Measurements from ENCODE around the gene EIF2A. TPM values are rescaled to one million over a fixed set of nuclear protein-coding genes. Genes with fewer than 3 reads are reported as not detected.
"Not testable (repeated sequence)": the region's sequence is repeated elsewhere in the genome, so short reads cannot be mapped to it uniquely, and the experiment has no call there.

The EIF2A gene
- polyA plus RNA-seq, 3 donors: 66.7 to 85.1 (median 77.2) TPM

DNA sequence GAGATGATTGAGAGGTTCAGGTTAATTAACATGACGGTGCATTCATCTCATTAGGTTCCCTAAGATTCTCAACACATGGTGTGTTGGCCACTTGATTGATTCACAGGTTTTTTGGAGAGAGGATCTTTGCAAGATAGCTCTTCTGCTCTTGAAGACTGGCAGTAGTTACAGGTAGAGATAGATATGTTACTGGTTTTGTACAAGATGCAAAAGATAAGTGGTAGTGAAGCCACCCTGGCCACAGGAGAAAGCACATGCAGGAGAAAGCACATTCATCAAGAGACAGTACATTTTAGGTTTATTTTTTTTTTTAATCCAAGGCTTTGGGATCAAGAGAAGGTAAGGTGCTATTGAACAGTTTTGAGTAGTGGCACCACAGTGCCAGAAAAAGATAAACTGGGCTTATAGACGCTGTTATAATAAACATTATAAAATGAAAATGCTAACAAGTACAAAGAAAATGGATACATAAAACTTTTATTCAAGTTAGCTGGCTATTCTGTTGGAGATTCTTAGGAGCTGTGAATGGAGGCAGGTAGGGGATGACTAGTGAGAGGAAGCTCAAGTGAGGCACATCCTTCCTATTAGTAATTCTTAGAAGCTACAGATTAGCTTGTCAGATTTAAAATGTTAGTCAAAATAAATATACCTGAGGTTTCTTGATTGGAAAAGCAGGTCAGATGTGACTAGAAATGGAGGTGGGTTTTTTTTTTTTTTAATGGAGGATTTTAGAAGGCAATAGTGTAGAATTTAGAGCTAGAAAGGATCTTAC is 67.3 kb downstream of the EIF2A start:
- 92 to 95% (median 95%) methylated on average over 2 of the region's 2 CpGs for WGBS, 3 donors

DNA sequence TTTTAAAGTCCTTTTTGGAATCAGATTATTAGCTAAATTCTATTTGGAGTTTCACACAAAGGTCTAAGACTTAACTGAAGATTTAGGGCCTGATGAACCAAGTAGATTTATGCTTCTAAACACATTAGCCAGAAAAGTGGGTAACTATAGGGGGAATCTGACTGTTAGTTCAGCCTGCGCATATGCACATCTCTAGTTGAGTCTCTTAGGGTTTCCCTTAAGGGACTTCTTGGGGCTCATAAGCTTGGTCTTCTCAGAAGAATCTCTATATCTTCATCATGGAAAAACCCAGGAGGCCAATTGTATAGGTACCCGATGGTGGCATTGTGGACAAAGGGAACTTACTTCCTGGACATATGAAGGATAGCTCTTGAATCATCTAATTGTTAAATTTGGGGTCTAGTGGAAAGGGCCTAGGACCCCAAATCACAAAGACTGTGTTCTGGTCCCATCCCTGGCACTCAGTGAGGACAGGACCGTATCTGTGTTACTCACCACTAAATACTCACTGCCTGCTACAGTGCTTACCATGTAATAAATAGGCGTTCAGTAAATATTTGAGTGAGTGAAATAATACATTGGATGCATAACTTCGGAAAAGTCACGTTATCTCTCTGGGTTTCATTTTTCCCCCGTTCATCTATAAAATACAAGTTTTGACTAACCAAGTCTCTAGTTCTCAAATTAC is 73.6 kb downstream of the EIF2A start:
- 83 to 90% (median 88%) methylated on average over 7 of the region's 7 CpGs for WGBS, 3 donors
- no peak overlapping the region for H3K27ac ChIP-seq (ENCODE audit: low read depth, low read length)

More for the DNA sequence above, 67.3 kb downstream of the EIF2A start:
- H3K27ac ChIP-seq (ENCODE audit: low read depth, low read length): no peak overlapping the region

DNA sequence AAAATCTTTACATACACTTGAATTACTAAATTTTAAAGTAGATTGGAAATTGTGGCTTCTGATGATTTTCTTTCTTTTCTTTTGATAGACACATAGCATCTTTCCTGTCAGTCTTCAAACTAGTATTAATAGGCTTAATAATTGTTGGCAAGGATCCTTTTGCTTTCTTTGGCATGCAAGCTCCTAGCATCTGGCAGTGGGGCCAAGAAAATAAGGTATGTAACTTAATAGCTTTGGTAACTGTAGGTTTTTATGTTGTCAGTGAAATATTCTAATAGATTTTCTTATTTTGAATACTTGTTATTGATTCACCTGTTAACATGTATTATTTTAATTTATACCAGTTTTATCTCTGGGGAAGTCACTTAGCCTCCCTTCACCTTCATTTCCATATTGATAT is 76.4 kb downstream of the EIF2A start:
- not testable (repeated sequence) for H3K27ac ChIP-seq (ENCODE audit: low read depth, low read length)

DNA sequence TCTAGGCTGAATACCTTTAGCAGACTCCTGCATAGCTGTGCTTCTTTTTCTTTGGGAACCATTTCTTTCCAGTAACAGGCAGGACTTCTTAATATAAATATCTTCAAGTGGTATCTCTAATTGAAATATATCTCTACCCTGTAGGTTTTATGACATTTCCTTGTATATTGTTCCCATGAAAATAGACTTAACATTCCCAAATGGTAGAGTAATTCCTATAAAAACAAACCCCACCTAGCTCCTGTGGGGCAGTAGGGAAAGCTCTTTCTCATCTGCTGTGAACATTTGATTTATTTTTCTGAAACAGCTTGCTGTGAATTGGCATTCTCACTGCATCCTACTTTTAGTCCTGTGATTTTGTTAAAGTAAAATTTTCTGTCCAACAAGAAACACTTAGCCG is 77.4 kb downstream of the EIF2A start:
- WGBS, 3 donors: 96 to 100% (median 100%) methylated on average over 1 of the region's 1 CpG

DNA sequence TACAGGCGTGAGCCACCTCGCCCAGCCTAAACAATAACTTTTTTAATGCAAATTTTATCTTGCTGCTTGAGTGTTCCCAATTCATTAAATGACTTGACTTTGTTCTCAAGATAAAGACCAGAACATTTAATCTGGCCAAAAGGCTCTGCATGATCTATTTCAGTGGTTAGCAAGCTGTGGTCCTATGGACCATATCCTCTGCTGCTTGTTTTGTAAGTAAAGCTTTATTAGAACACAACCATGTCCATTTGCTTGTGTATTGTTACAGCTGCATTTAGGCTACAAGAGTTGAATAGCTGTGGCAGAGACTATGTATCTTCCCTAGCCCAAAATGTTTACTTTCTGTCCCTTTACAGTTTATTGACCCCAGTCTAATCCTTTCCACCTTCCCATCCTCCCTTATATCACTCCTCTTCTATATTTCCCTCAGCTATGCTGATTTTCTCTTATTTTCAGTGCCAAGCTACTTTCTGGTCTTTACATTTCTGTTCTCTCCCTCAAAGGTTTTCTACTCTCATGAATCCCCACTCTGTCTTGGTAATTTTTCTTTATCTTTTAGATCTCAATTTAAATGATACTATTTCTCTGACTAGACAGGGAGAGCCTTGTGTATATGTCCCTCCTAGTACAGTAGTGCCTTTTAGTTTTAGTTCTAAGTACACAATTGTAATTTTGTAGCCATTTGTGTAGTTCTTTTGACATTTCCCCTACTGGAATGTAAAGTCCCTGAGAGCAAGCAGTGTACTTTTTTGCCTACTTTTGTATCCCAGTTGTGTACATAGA is 79.8 kb downstream of the EIF2A start:
- 95 to 100% (median 100%) methylated on average over 2 of the region's 2 CpGs for WGBS, 3 donors
- H3K27ac ChIP-seq (ENCODE audit: low read depth, low read length): no peak overlapping the region

More for the DNA sequence above, 77.4 kb downstream of the EIF2A start:
- H3K27ac ChIP-seq (ENCODE audit: low read depth, low read length): no peak overlapping the region

DNA sequence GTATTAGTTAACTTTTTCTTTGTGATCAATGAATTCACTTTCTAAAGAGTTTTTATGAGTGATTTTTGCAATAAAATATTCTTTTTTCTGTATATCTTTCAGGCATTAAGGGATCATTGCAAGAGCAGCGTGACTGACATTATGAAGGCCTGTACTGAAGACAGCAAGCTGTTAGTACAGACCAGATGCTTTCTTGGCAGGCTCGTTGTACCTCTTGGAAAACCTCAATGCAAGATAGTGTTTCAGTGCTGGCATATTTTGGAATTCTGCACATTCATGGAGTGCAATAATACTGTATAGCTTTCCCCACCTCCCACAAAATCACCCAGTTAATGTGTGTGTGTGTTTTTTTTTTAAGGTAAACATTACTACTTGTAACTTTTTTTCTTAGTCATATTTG is 81.0 kb downstream of the EIF2A start:
- 75 to 83% (median 77%) methylated on average over 2 of the region's 2 CpGs for WGBS, 3 donors
- no peak overlapping the region for H3K27ac ChIP-seq (ENCODE audit: low read depth, low read length)

DNA sequence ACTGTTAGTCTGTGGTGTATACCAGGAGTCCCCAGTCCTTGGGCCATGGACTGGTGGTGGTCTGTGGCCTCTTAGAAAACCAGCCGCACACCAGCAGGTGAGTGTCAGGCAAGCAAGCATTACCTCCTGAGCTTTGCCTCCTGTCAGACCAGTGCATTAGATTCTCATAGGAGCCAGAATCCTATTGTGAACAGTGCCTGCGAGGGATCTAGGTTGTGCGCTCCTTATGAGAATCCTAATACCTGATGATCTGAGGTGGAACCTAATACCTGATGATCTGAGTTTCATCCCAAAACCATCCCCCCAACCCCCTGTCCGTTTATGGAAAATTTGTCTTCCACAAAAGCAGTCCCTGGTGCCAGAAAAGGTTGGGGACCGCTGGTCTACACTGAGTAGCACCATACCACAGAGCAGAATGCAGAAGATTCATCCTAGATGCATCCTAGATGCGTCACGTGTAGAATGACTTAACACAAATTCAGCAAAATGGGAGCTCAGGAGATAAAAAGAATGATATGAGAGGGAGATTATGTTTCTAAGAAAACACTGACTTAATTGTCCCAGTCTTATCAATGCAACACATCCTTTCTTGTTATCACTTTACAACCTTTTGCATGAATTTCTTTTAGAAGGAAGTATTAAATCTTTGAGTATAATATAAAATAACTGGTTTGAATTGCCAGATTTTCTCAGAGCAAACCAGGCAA is 85.1 kb downstream of the EIF2A start:
- no peak overlapping the region for H3K27ac ChIP-seq (ENCODE audit: low read depth, low read length)
- WGBS, 3 donors: 91 to 94% (median 93%) methylated on average over 7 of the region's 7 CpGs

DNA sequence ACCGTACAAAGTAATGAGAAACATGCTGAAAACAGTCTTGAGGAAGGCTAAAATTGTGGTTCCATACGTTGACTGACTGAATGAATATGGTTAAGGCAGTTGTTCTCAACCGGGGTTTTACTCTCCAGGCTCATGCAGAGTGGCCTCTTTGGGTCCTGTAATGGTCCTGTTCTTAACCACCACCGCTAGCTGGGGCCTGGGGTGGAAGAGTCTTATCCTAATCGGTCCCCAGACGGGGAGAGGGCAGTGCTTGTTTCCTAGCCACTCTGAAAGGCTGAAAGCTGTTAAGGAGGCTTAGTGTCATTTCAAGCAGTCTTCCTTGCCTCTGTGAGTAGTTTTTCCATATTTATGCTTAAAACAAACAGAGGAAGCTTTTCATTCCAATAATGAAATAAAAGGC is 88.5 kb downstream of the EIF2A start:
- H3K27ac ChIP-seq (ENCODE audit: low read depth, low read length): no peak overlapping the region
- 63 to 71% (median 64%) methylated on average over 6 of the region's 6 CpGs for WGBS, 3 donors

DNA sequence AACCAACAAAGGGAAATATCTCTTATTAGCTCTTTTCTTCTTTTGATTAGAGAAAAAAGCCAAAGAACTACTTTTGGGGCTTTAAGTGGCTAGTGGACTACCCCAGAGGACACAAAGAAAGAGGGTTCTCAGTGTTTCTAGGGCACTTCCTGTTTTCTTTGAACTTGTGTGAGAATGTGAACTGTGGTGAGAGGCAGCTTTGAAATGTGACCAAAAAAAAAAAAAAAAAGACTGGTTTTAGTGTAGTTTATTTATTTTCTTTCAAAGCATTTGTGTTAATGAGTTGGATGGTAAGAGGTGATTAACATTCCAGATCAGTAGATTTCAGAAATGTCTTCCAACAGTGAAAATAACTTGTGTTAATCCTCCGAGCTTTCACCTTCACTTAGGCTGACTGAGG is 88.9 kb downstream of the EIF2A start:
- H3K27ac ChIP-seq (ENCODE audit: low read depth, low read length): no peak overlapping the region
- 60 to 90% (median 82%) methylated on average over 1 of the region's 1 CpG for WGBS, 3 donors

Other genes with a start within 250 kb of the EIF2A start
- gene TSC22D2, start 138.5 kb upstream of the EIF2A start, polyA plus RNA-seq: 10 to 100 TPM in 2 of 3 donors, 1 to 10 TPM in 1; 3.1 to 17.2 (median 16.8) TPM
- gene SERP1, start 291 bp upstream of the EIF2A start, polyA plus RNA-seq: 100 to 1,000 TPM in 2 of 3 donors, 10 to 100 TPM in 1; 82.4 to 281 (median 129) TPM
- gene SELENOT, start 56.5 kb downstream of the EIF2A start, polyA plus RNA-seq: 10 to 100 TPM; 46.2 to 90.4 (median 57.5) TPM
- gene ERICH6, start 157.1 kb downstream of the EIF2A start, polyA plus RNA-seq: not detected
- gene SIAH2, start 216.4 kb downstream of the EIF2A start, polyA plus RNA-seq: 10 to 100 TPM; 11.2 to 26.2 (median 12.0) TPM

All from adipose tissue (tissue), 3 donors.